OCI-LY3 (cell line): Measurements from ENCODE around the gene GRPR.

Experiments used
- H2AFZ ChIP-seq: fragments of 200-600, 300-600 bp; shearing (Covaris generic); 2 replicates; pipeline ENCODE4 v1.6.0; 2014; ENCODE audit warnings: antibody characterized with exemption, low read depth, low read length
- H3K27ac ChIP-seq: fragments of 200-600, 300-600 bp; sonication (generic); 2 replicates; pipeline ENCODE4 v1.5.1; 2014; ENCODE audit warnings: mild to moderate bottlenecking, low read length, moderate library complexity, mixed read lengths
- H3K27me3 ChIP-seq: fragments of 200-600, 300-600 bp; sonication (generic); 2 replicates; pipeline ENCODE4 v1.6.1; 2014; ENCODE audit warnings: low read depth, low read length, mixed read lengths
- H3K36me3 ChIP-seq: fragments of 200-600, 300-600 bp; sonication (generic); replicated peaks from 2 replicates; pipeline ENCODE3; 2014; ENCODE audit warnings: low read depth, low read length, mixed read lengths
- H3K4me1 ChIP-seq: fragments of 300-600, 200-600 bp; sonication (generic); 2 replicates; pipeline ENCODE4 v1.6.1; 2014; ENCODE audit warnings: low read length, mixed read lengths
- H3K4me2 ChIP-seq: fragments of 200-600, 300-600 bp; sonication (generic); 2 replicates; pipeline ENCODE4 v1.6.1; 2014; ENCODE audit warnings: low read length, mixed read lengths
- H3K4me3 ChIP-seq: fragments of 300-600, 200-600 bp; sonication (generic); 2 replicates; pipeline ENCODE4 v1.5.1; 2014; ENCODE audit warnings: antibody characterized with exemption, mild to moderate bottlenecking, low read length, moderate library complexity
- H3K79me2 ChIP-seq: fragments of 300-600, 200-600 bp; shearing (Covaris generic); 2 replicates; pipeline ENCODE4 v1.6.1; 2014; ENCODE audit warnings: mild to moderate bottlenecking, low read length, mixed read lengths
- H3K9ac ChIP-seq: fragments of 300-600, 200-600 bp; shearing (Covaris generic); 2 replicates; pipeline ENCODE4 v1.6.0; 2014; ENCODE audit warnings: mild to moderate bottlenecking, low read length, moderate library complexity
- H3K9me3 ChIP-seq: fragments of 200-600, 300-600 bp; shearing (Covaris generic); 2 replicates; pipeline ENCODE4 v1.6.1; 2014; ENCODE audit warnings: low read length, mixed read lengths; ENCODE audit not compliant: insufficient read depth
- H4K20me1 ChIP-seq: fragments of 200-600, 300-600 bp; sonication (generic); 2 replicates; pipeline ENCODE4 v1.6.1; 2016; ENCODE audit warnings: low read length, mixed read lengths; ENCODE audit not compliant: insufficient read depth
- EZH2phosphoT487 ChIP-seq: fragments of 200-600 bp; shearing (Covaris generic); IDR thresholded peaks from 2 replicates; pipeline ENCODE4 v1.6.1; 2018; ENCODE audit warnings: antibody characterized with exemption, mixed run types, low read depth
- TF ChIP-seq, protein P1 (sequence below): fragments of 200-600, 300-600 bp; sonication (generic); IDR thresholded peaks from 2 replicates; pipeline ENCODE4 v1.5.1; 2014; ENCODE audit warnings: antibody characterized with exemption, low read length, low read depth

The GRPR gene

DNA sequence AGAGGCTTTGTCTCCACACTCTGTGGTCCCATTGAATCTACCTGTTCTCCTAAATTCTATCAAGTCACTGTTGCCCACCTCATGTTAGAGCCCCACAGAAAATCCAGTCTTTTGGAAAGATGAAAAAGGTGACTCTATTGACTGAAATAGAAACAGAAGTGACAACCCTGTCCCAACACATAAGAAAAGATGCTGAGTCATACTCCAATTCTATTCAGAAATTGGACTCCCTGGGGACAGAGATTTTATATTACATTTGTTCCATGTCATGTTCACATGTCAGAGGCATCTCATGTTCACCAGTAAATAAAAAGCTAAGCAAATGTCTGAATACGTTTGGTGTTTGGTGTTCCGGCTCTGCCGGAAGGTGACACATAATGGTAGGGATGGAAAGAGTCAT lies 2.9 kb upstream of the GRPR start:
- Histone ChIP-seq H3K9me3 (peaks cover 11% of the 10 kb centered on the region), H3K79me2 (no peaks in the 10 kb centered on the region), H3K27ac (peak overlapping the region; percentile 89), H3K36me3 (peaks cover 9% of the 10 kb centered on the region), H3K4me3 (peak overlapping the region; percentile 54), H3K9ac (peak overlapping the region; percentile 45; the same call in 1 of the 2 replicates), H2AFZ (no peak overlapping the region), H4K20me1 (no peaks in the 10 kb centered on the region; the same call in 1 of the 2 replicates), H3K4me1 (peaks cover 41% of the 10 kb centered on the region), H3K27me3 (peaks cover 36% of the 10 kb centered on the region), H3K4me2 (peak overlapping the region; percentile 84)
- TF ChIP-seq, protein P1, sequence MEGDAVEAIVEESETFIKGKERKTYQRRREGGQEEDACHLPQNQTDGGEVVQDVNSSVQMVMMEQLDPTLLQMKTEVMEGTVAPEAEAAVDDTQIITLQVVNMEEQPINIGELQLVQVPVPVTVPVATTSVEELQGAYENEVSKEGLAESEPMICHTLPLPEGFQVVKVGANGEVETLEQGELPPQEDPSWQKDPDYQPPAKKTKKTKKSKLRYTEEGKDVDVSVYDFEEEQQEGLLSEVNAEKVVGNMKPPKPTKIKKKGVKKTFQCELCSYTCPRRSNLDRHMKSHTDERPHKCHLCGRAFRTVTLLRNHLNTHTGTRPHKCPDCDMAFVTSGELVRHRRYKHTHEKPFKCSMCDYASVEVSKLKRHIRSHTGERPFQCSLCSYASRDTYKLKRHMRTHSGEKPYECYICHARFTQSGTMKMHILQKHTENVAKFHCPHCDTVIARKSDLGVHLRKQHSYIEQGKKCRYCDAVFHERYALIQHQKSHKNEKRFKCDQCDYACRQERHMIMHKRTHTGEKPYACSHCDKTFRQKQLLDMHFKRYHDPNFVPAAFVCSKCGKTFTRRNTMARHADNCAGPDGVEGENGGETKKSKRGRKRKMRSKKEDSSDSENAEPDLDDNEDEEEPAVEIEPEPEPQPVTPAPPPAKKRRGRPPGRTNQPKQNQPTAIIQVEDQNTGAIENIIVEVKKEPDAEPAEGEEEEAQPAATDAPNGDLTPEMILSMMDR = no peak
- no peak for TF ChIP-seq EZH2phosphoT487

DNA sequence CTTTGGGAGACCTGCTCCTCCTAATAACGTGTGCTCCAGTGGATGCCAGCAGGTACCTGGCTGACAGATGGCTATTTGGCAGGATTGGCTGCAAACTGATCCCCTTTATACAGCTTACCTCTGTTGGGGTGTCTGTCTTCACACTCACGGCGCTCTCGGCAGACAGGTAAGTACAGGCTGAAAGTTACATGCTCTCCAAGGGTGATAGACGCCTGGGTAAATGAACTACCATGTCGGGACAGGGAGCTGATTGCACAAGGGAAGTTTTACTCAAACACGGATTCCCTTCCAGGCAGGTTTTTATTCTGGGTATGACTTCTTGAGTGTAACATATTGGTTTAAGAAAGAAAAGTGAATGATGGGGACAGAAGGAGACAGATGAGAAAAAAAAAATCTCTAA lies 836 bp downstream of the GRPR start:
- H3K4me2 ChIP-seq = no peak overlapping the region
- H3K36me3 ChIP-seq = no peaks in the 10 kb centered on the region
- no peak overlapping the region for H3K9ac ChIP-seq
- H4K20me1 ChIP-seq = no peaks in the 10 kb centered on the region; the same call in 1 of the 2 replicates
- H3K9me3 ChIP-seq = no peaks in the 10 kb centered on the region; the same call in 1 of the 2 replicates
- H3K27ac ChIP-seq = no peak overlapping the region
- peaks cover 40% of the 10 kb centered on the region for H3K4me1 ChIP-seq
- TF ChIP-seq EZH2phosphoT487 = no peak
- TF ChIP-seq, protein P1 = no peak
- no peak overlapping the region for H3K4me3 ChIP-seq
- H3K79me2 ChIP-seq = no peaks in the 10 kb centered on the region
- no peak overlapping the region for H2AFZ ChIP-seq
- H3K27me3 ChIP-seq = peaks cover 43% of the 10 kb centered on the region

- H3K9me3 ChIP-seq = no peaks in the 10 kb centered on the region
- H3K36me3 ChIP-seq = no peaks in the 10 kb centered on the region
- TF ChIP-seq, protein P1 = no peak
- TF ChIP-seq EZH2phosphoT487 = no peak
- no peak overlapping the region for H3K27ac ChIP-seq
- H2AFZ ChIP-seq = no peak overlapping the region
- H3K27me3 ChIP-seq = peaks cover 56% of the 10 kb centered on the region
- H3K79me2 ChIP-seq = no peaks in the 10 kb centered on the region
- no peak overlapping the region for H3K9ac ChIP-seq
- H3K4me1 ChIP-seq = peaks cover 26% of the 10 kb centered on the region
- no peak overlapping the region for H3K4me3 ChIP-seq
- H4K20me1 ChIP-seq = no peaks in the 10 kb centered on the region
- peak overlapping the region; percentile 32; the same call in 1 of the 2 replicates for H3K4me2 ChIP-seq
Observed at GRCh38 chrX:16125520-16126149, 2.3 kb downstream of the GRPR start.

- H3K9ac ChIP-seq = no peak overlapping the region
- peaks cover 4% of the 10 kb centered on the region; the same call in 1 of the 2 replicates for H3K4me1 ChIP-seq
- H3K79me2 ChIP-seq = no peaks in the 10 kb centered on the region
- no peaks in the 10 kb centered on the region for H4K20me1 ChIP-seq
- TF ChIP-seq, protein P1 = no peak
- TF ChIP-seq EZH2phosphoT487 = no peak
- H3K27me3 ChIP-seq = peaks cover 66% of the 10 kb centered on the region
- H3K36me3 ChIP-seq = no peaks in the 10 kb centered on the region
- H3K9me3 ChIP-seq = no peaks in the 10 kb centered on the region
- H3K27ac ChIP-seq = no peak overlapping the region
- no peak overlapping the region for H3K4me2 ChIP-seq
- no peak overlapping the region for H2AFZ ChIP-seq
- H3K4me3 ChIP-seq = no peak overlapping the region
Observed at GRCh38 chrX:16130707-16131106, 7.3 kb downstream of the GRPR start.
